Activated CD8-positive, alpha-beta memory T cell treated with anti-CD3 and anti-CD28 coated beads for 24 hours (primary cell): ENCODE results near the gene OR2T5.
"Not testable (repeated sequence)": the region's sequence is repeated elsewhere in the genome, so short reads cannot be mapped to it uniquely, and the experiment has no call there.

Source experiments
- DNase-seq: peaks from one replicate; pipeline ENCODE4 v3.0.0-alpha.2; 2020

The OR2T5 gene, protein sequence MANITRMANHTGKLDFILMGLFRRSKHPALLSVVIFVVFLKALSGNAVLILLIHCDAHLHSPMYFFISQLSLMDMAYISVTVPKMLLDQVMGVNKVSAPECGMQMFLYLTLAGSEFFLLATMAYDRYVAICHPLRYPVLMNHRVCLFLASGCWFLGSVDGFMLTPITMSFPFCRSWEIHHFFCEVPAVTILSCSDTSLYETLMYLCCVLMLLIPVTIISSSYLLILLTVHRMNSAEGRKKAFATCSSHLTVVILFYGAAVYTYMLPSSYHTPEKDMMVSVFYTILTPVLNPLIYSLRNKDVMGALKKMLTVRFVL

GRCh38 chr1:248488289-248488688 lies at the start of gene OR2T5:
Gene OR2T5, plus strand, starts transcription at chr1:248488589. Its CDS starts 0 bp downstream, at chr1:248488589.
- not testable (repeated sequence) for DNase-seq

DNA sequence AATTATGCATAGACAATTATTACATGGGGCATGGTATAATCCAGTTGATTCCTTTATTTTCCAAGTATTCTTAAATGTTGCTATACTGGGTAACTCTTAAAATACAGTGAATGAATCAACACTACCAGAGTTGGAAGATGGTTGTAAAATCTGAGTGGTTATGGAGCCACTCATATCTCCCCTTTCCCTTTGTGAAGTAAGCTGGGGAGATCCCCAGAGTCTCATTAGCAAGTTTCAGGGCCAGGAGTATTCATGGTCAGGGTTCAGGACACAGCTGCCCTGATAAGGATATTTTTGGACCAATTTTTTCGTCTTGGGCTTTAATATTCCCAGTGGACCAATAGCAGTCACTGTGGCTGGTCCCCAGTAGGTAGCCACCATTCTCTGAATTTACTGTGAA lies 49.7 kb upstream of the OR2T5 start:
- DNase-seq = not testable (repeated sequence)

GRCh38 chr1:248439283-248439682 lies 49.1 kb upstream of the OR2T5 start:
- DNase-seq = not testable (repeated sequence)

GRCh38 chr1:248442500-248443277 lies 45.7 kb upstream of the OR2T5 start:
- DNase-seq = not testable (repeated sequence)

GRCh38 chr1:248444603-248445002 lies 43.8 kb upstream of the OR2T5 start:
- DNase-seq = not testable (repeated sequence)

- not testable (repeated sequence) for DNase-seq
Measured at GRCh38 chr1:248445399-248445798, 43.0 kb upstream of the OR2T5 start, which contains the start of gene OR2T2. Gene OR2T2, plus strand, starts transcription at chr1:248445637. Its CDS starts 7,161 bp downstream, at chr1:248452798.

GRCh38 chr1:248448409-248449074 lies 39.8 kb upstream of the OR2T5 start:
- DNase-seq = not testable (repeated sequence)

GRCh38 chr1:248449821-248450465 lies 38.4 kb upstream of the OR2T5 start:
- not testable (repeated sequence) for DNase-seq

- not testable (repeated sequence) for DNase-seq
Measured at GRCh38 chr1:248450466-248451145, 37.8 kb upstream of the OR2T5 start.

DNA sequence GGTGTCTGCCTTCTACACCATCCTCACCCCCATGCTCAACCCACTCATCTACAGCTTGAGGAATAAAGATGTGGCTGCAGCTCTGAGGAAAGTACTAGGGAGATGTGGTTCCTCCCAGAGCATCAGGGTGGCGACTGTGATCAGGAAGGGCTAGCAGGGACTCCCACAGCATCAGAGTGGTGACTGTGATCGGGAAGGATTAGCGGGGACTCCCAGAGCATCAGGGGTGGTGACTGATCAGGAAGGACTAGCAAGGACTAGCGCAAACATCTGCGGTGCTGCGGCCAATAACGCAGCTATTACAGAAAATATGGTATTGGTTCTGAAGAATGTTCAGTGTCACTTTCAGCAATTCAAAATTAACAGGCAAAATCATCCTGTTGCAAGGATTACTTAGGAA lies 34.8 kb upstream of the OR2T5 start:
- not testable (repeated sequence) for DNase-seq

DNA sequence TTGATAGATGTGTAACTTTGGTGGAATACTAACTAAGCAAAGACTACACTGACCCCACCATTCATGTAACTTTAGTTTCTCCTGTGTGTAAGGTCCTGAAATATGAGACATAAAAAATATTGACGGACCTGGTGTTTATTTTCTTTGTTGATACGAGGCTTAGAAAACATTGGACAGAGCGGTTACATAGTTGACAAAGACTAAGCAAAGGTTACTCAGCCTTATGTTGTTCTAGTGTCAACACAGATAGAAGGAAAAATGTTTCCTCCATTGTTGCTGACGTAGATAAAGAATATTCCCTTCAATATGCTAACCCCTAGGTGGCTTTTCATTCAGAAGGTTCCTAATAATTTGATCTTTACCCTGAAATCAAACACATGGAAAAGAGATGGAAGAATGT lies 33.3 kb upstream of the OR2T5 start:
- DNase-seq = not testable (repeated sequence)

GRCh38 chr1:248456635-248457034 lies 31.8 kb upstream of the OR2T5 start:
- DNase-seq = not testable (repeated sequence)

- DNase-seq = not testable (repeated sequence)
Measured at GRCh38 chr1:248459117-248459516, 29.3 kb upstream of the OR2T5 start.

DNA sequence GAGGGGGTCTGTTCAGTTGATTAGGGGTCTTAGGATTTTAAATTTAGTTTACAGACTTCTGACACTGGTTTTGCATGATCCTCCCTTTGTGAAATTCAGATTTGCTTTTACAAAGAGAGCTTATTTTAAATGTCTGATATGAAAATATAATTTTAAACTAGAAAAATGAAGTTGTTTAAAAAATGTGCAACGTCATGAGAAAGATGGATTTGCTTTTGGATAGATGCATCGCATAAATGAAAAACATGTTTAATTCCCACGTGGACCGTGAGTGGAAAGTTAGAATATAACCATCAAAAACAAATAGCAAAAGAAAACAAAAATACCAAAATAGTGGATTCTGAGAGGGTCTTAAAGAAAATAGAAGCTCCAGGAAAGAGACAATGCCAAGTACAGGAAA lies 17.2 kb upstream of the OR2T5 start:
- no peak for DNase-seq

DNA sequence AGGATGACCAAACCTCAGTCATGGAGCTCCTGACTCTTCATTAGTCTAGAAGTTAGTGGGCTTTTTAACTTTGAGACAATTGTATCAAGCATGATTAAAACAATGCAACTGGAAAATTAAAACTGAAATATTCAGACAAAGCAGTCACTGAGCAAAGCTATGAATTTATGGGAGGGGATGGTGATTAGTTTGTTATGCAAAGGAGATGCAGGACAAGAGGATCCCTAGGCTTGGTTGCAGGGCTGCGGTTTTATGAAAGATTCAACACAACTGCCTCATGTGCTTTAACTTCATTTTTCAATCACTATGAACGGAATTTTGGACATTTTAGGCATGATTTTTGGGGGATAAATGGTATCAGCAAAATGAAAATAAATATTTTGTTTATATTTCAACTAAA lies 16.3 kb upstream of the OR2T5 start:
- DNase-seq = not testable (repeated sequence)

GRCh38 chr1:248473051-248473450 lies 15.3 kb upstream of the OR2T5 start, which contains the start of gene OR2T3:
Gene OR2T3, plus strand, starts transcription at chr1:248473351. Its CDS starts 0 bp downstream, at chr1:248473351.
- DNase-seq = not testable (repeated sequence)

DNA sequence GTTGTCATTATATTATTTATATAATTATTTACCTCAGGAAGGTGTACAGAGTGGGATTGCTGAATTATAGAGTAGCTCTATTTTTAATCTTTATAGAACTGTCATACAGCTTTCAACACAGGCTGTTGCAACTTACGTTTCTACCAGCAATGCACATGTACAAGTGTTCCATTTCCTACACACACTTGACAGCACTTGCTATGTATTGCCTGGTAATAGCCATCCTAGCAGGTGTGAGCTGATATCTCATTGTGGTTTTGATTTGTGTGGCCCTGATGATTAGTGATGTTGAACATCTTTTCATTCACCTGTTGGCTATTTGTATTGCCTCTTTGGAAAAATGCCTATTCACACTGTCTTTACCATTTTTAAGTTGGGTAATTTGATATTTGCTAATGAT lies 12.7 kb upstream of the OR2T5 start:
- not testable (repeated sequence) for DNase-seq

GRCh38 chr1:248481686-248482579 lies 6.5 kb upstream of the OR2T5 start:
- DNase-seq = not testable (repeated sequence)

DNA sequence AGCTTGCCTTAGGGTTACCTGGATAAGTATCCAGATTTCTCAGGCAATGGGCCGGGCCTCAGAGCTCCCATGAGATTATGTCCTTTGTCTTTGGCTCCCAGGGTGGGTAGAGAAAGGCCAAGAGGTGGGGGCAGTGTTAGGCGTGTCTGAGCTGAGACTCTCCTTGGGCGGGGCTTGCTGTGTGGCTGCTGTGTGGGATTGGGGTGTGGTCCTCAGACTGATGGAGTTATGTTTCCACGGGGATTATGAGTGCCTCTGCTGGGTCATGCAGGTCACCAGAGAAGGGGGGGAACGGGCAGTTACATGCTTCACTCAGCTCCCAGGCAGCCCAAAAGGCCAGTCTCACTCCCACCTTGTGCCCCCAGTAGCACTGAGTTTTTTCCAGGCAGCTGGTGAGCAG lies 8.3 kb downstream of the OR2T5 start:
- DNase-seq = not testable (repeated sequence)

DNA sequence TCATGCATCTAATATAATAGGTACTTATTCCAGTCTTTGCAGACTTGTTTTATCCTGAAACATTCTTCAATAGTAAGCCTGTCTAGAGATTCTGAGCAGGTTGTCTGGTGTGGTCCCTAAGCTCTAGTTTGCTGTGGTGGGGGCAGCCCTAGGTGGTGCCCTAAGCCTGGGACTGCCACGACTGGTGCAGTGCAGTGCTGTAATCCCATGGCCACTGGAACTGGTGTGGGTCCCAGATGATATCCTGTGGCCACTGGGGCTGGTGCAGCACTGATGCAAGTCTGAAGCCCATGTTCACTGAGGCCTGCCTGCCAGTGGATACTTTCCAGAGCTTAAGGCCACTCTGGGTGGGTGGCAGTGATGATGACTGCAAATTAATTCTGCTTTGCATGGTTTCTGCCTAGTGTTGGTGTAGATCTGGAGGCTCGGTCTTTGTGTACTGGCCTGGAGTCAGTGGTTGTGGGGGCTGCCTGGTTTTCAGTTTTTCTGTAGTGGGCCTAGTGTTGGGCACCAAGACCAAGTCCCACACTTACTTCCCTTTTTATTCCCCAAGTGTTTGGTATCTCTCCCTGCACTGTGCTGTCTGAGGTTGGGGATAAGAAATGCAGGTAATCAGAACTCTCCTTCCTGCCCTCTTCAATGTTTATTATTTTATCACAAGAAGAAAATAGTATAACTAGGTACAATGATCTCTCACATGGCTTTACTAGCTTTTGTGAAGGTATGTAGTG lies 12.1 kb downstream of the OR2T5 start:
- not testable (repeated sequence) for DNase-seq
